Midbrain (tissue), 1 donor: Measurements from ENCODE around the gene CLUH.
"Not testable (repeated sequence)": the region's sequence is repeated elsewhere in the genome, so short reads cannot be mapped to it uniquely, and the experiment has no call there.

Source experiments
- DNase-seq: peaks from one replicate; lab custom pipeline; 2025; lab: John Stamatoyannopoulos, UW

The CLUH gene

GRCh38 chr17:2701161-2701995 is 10.2 kb downstream of the CLUH start:
- DNase-seq: no peak

- DNase-seq: no peak
Measured at GRCh38 chr17:2700491-2701141, 10.9 kb downstream of the CLUH start.

- DNase-seq: no peak
Measured at GRCh38 chr17:2700030-2700490, 11.5 kb downstream of the CLUH start.

GRCh38 chr17:2699216-2699805 is 12.3 kb downstream of the CLUH start:
- not testable (repeated sequence) for DNase-seq

- no peak for DNase-seq
Measured at GRCh38 chr17:2697611-2698162, 13.9 kb downstream of the CLUH start.

- DNase-seq: no peak
Measured at GRCh38 chr17:2695961-2696760, 15.4 kb downstream of the CLUH start.

GRCh38 chr17:2695243-2695960 is 16.2 kb downstream of the CLUH start:
- no peak for DNase-seq

- DNase-seq: no peak
Measured at GRCh38 chr17:2694381-2695242, 17.0 kb downstream of the CLUH start.

- DNase-seq: no peak
Measured at GRCh38 chr17:2693561-2694380, 17.8 kb downstream of the CLUH start.

GRCh38 chr17:2692781-2693135 is 18.8 kb downstream of the CLUH start:
- no peak for DNase-seq

GRCh38 chr17:2691965-2692780 is 19.4 kb downstream of the CLUH start:
- DNase-seq: no peak

- DNase-seq: no peak
Measured at GRCh38 chr17:2691069-2691871, 20.3 kb downstream of the CLUH start.

GRCh38 chr17:2690165-2691068 is 21.1 kb downstream of the CLUH start:
- no peak for DNase-seq

- no peak for DNase-seq
Measured at GRCh38 chr17:2689411-2690164, 22.0 kb downstream of the CLUH start.
